Measurements from ENCODE around the gene ADAMTS3.

ADAMTS3 gene

GRCh38 chr4:72440386-72440785, 128.6 kb downstream of the ADAMTS3 start:
- Histone ChIP-seq H3K36me3 (no peaks in the 10 kb centered on the region), H3K4me1 (ENCODE audit: control insufficient read depth in 1 of 2, insufficient read depth in 1 of 2, low read depth in 1 of 2, low read length in 1 of 2) (no peaks in the 10 kb centered on the region), H3K27me3 (no peaks in the 10 kb centered on the region), H3K9me3 (no peaks in the 10 kb centered on the region), H3K27ac (no peak overlapping the region), H3K4me3 (ENCODE audit: low read depth in 1 of 2, low read length in 1 of 2) (no peak overlapping the region)
- TF ChIP-seq, protein P1, sequence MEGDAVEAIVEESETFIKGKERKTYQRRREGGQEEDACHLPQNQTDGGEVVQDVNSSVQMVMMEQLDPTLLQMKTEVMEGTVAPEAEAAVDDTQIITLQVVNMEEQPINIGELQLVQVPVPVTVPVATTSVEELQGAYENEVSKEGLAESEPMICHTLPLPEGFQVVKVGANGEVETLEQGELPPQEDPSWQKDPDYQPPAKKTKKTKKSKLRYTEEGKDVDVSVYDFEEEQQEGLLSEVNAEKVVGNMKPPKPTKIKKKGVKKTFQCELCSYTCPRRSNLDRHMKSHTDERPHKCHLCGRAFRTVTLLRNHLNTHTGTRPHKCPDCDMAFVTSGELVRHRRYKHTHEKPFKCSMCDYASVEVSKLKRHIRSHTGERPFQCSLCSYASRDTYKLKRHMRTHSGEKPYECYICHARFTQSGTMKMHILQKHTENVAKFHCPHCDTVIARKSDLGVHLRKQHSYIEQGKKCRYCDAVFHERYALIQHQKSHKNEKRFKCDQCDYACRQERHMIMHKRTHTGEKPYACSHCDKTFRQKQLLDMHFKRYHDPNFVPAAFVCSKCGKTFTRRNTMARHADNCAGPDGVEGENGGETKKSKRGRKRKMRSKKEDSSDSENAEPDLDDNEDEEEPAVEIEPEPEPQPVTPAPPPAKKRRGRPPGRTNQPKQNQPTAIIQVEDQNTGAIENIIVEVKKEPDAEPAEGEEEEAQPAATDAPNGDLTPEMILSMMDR (IDR thresholded peaks at IDR 0.05), result no peak

- TF ChIP-seq, protein P1 (IDR thresholded peaks at IDR 0.05), result no peak
- Histone ChIP-seq H3K36me3 (no peaks in the 10 kb centered on the region), H3K27ac (no peak overlapping the region), H3K4me3 (ENCODE audit: low read depth in 1 of 2, low read length in 1 of 2) (no peak overlapping the region), H3K9me3 (no peaks in the 10 kb centered on the region), H3K4me1 (ENCODE audit: control insufficient read depth in 1 of 2, insufficient read depth in 1 of 2, low read depth in 1 of 2, low read length in 1 of 2) (no peaks in the 10 kb centered on the region), H3K27me3 (no peaks in the 10 kb centered on the region)
Observed at GRCh38 chr4:72432975-72433374, 136.0 kb downstream of the ADAMTS3 start.

- no peaks in the 10 kb centered on the region for H3K4me1 ChIP-seq (ENCODE audit: control insufficient read depth in 1 of 2, insufficient read depth in 1 of 2, low read depth in 1 of 2, low read length in 1 of 2)
- no peak overlapping the region for H3K27ac ChIP-seq
- no peaks in the 10 kb centered on the region for H3K36me3 ChIP-seq
- no peaks in the 10 kb centered on the region for H3K27me3 ChIP-seq
- no peak overlapping the region for H3K4me3 ChIP-seq (ENCODE audit: low read depth in 1 of 2, low read length in 1 of 2)
- H3K9me3 ChIP-seq, result no peaks in the 10 kb centered on the region
- TF ChIP-seq, protein P1 (IDR thresholded peaks at IDR 0.05), result no peak
Observed at GRCh38 chr4:72432282-72432681, 136.7 kb downstream of the ADAMTS3 start.

GRCh38 chr4:72430988-72431387, 138.0 kb downstream of the ADAMTS3 start:
- Histone ChIP-seq H3K4me1 (ENCODE audit: control insufficient read depth in 1 of 2, insufficient read depth in 1 of 2, low read depth in 1 of 2, low read length in 1 of 2) (no peaks in the 10 kb centered on the region), H3K4me3 (ENCODE audit: low read depth in 1 of 2, low read length in 1 of 2) (no peak overlapping the region), H3K27ac (no peak overlapping the region), H3K9me3 (no peaks in the 10 kb centered on the region), H3K27me3 (no peaks in the 10 kb centered on the region), H3K36me3 (no peaks in the 10 kb centered on the region)
- TF ChIP-seq, protein P1 (IDR thresholded peaks at IDR 0.05), result no peak

GRCh38 chr4:72430050-72430449, 139.0 kb downstream of the ADAMTS3 start:
- Histone ChIP-seq H3K27me3 (no peaks in the 10 kb centered on the region), H3K4me1 (ENCODE audit: control insufficient read depth in 1 of 2, insufficient read depth in 1 of 2, low read depth in 1 of 2, low read length in 1 of 2) (no peaks in the 10 kb centered on the region), H3K9me3 (no peaks in the 10 kb centered on the region), H3K27ac (no peak overlapping the region), H3K36me3 (no peaks in the 10 kb centered on the region), H3K4me3 (ENCODE audit: low read depth in 1 of 2, low read length in 1 of 2) (no peak overlapping the region)
- TF ChIP-seq, protein P1 (IDR thresholded peaks at IDR 0.05), result no peak

- TF ChIP-seq, protein P1 (IDR thresholded peaks at IDR 0.05), result no peak
- Histone ChIP-seq H3K4me1 (ENCODE audit: control insufficient read depth in 1 of 2, insufficient read depth in 1 of 2, low read depth in 1 of 2, low read length in 1 of 2) (no peaks in the 10 kb centered on the region), H3K27me3 (no peaks in the 10 kb centered on the region), H3K36me3 (no peaks in the 10 kb centered on the region), H3K4me3 (ENCODE audit: low read depth in 1 of 2, low read length in 1 of 2) (no peak overlapping the region), H3K27ac (no peak overlapping the region), H3K9me3 (no peaks in the 10 kb centered on the region)
Observed at GRCh38 chr4:72429397-72429889, 139.6 kb downstream of the ADAMTS3 start.

Data from neutrophil (primary cell).